NOMO-1 (cell line): ENCODE measurements around the gene NXNL1.

Experiments used
- DNase-seq, 2 experiments: peaks; one replicate each; lab custom pipeline; 2025; ENCODE audit not compliant: unreplicated experiment in 2 of 2; lab: John Stamatoyannopoulos, UW

The NXNL1 gene

GRCh38 chr19:17458970-17459369 is 1.8 kb downstream of the NXNL1 start:
- DNase-seq = no peak

GRCh38 chr19:17457616-17458015 is 3.1 kb downstream of the NXNL1 start:
- no peak for DNase-seq

DNA sequence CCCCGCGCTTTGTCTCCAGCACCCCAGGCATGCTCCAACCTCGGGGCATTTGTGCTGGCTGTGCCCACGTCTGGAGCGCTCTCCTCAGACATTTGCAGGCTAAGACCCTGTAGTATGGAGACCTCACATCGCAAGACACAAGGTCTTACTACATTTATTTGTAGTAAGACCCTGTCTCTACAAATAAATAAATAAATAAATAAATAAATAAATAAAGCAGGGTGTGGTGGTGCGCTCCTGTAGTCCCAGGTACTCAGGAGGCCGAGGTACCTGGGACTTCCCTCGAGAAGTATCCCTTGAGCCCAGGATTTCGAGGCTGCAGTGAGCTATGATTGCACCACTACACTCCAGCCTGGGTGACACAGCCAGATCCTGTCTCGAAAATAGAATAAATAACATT is 4.6 kb downstream of the NXNL1 start:
- DNase-seq = no peak

DNA sequence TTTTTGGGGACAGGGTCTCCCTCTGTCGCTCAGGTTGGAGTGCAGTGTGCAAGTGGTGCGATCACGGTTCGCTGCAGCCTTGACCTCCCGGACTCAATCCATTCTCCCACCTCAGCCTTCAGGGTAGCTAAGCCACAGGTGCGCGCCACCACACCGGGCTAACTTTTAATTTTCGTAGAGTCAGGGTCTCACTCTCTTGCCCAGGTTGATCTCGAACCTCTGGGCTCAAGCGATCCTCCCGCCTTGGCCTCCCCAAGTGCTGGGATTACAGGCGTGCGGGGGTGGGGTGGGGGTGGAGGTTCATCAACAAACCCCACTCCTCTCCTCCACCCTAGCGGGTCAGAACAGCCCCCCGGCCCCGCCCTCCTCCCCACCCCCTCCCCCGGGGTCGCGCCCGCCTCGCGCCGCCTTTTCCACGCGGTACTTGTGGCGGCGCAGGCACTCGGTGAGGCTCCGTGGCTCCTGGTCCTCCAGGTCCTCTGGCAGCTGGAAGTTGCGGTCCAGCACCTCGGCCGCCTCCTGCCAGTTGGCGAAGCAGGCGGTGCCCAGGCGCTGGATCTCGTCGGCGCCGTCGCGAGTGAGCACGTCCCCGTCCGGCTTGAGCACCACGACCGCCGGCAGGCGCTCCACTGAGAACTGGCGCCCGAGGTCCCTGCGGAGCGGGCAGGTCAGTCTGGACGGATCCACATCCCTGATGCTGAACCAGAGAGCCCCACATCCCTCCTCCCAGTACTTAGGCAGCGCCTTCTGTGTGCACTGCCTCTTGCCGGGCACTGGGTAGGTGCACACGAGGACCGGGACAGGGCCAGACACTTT is 5.2 kb downstream of the NXNL1 start:
- no peak for DNase-seq

GRCh38 chr19:17454576-17455071 is 6.1 kb downstream of the NXNL1 start:
- no peak for DNase-seq

DNA sequence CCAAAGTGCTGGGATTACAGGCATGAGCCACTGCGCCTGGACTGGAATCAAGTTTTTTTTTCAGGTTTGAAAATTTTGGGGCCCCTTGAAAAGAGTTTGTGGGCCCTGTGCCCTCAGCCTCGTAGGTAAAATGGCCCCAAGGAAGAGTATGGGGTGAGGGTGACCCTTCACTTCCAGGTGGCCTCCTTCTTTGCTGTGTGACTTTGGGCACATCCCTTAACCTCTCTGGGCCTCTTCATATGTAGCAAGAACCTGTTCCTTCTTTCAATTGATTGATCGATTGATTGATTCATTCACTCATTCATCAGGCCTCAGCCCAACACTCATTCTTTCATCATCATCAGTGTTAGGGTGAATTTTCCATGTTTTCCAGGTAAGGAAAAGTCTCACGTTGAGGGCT is 8.9 kb downstream of the NXNL1 start:
- no peak for DNase-seq

DNA sequence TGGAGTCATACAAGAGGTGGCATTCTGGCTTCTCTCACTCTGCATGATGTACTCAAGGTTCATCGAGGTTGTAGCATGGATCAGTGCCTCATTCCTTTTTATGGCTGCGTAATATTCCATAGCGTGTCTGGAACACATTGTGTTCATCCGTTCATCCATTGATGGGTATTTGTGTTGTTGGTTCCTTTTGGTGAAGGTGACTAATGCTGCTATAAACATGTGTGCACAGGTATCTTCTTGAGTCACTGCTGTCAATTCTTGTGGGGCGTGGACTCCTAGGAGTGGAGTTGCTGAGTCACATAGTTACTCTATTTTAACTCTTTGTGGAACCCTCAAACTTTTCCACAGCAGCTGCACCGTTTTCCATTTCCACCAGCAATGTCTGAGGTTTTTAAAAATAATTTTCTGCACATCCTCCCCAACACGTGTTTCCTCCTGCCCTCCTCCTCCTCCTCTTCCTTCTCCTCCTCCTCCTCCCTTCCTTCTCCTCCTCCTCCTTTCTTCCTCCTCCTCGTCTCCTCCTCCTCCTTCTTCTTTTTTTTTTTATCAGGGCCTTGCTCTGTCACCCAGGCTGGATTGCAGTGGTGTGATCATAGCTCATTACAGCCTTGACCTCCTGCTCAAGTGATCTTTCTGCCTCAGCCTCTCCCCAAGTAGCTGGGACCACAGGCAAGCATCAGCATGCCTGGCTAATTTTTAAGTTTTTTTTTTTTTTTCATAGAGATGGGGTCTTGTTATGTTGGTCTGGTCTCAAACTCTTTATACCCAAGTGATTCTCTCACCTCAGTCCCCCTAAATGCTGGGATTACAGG is 10.3 kb downstream of the NXNL1 start:
- DNase-seq = peak in 1 of 2 experiments; percentile 44

DNA sequence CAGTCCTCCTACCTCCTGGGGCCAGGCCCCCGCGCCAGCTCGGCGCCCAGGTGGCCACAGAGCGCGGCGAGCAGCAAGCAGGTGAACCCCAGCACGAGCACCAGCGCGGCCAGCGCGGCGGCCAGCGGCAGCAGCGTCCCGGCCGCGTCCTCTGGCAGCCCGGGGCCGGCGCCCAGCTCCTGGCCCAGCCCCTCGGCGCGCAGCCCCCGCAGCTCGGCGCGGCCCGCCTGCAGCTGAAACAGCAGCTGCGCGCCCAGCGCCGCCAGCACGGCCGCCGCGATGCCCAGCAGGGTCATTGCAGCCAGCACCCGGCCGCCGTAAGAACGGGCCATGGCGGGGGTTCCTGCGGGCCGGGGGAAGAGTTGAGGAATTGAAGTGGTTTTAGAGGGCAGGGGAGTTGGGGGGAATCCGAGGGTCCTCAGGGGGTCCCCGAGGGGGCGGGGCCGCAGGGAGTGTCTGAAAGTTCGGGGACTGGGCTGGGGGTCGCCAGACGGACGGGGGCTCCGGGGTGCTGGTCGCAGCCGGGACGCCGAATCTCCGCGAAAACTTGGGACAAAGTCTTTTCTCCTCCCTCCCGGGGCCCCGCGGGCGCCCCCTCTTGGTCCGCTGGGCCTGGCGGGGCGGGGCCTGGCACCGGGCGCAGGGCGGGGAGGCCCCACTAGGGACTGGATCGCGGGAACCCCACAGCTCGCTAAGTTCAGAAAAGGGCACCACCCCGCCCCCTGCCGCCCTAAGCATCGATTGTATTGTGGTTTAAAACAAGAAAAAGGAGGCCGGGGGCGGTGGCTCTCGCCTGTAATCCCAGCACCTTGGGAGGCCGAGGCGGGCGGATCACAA is 12.4 kb downstream of the NXNL1 start, which contains the start of gene TMEM221:
TSS of gene TMEM221 (minus strand) at position 538 of the 837 bp plus-strand sequence. CDS start at position 332, 206 bp downstream.
- peak; percentile 45 to 49 for DNase-seq

DNA sequence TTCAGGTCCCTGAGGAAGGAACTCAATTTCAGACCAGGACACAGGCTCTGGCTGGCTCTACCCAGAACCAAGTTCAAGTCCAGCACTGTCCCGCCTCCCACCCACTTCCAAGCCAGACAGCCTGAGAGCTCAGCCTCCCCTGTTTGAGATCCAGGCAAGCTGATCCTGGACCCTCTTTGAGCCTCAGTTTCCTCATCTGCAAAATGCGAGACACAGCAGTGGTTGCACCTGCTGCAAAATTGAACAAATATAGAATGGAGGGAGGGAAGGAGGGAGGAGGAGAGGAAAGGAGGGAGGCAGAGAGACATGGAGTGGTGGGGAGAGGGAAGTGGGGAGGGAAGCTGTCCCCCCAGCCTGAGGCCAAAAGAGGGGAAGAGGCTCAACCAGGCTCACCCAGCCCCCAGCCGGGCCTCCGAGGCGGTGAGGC is 13.0 kb downstream of the NXNL1 start:
- no peak for DNase-seq

DNA sequence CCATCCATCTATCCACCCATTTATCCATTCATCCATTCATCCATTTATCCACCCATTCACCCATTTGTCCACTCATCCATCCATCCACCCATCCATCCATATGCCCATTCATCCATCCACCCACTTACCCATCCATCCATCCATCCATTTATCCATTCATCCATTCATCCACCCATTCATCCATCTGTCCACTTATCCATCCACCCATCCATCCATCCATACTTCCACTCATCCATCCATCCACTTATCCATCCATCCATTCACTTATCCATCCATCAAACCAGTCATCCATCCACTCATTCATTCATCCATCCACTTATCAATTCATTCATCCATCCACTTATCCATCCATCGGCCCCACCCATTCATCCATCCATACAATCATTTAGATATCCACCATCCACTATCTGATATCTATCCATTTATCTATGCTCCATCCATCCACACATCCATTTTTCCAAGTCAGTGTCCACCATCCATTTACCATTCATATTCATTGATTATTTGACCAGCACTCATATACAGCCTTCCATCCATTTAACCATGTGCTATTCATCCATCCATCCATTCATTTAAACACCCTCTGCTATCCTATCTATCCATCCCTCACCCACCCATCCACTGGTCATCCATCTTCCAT is 15.1 kb downstream of the NXNL1 start:
- DNase-seq = no peak

DNA sequence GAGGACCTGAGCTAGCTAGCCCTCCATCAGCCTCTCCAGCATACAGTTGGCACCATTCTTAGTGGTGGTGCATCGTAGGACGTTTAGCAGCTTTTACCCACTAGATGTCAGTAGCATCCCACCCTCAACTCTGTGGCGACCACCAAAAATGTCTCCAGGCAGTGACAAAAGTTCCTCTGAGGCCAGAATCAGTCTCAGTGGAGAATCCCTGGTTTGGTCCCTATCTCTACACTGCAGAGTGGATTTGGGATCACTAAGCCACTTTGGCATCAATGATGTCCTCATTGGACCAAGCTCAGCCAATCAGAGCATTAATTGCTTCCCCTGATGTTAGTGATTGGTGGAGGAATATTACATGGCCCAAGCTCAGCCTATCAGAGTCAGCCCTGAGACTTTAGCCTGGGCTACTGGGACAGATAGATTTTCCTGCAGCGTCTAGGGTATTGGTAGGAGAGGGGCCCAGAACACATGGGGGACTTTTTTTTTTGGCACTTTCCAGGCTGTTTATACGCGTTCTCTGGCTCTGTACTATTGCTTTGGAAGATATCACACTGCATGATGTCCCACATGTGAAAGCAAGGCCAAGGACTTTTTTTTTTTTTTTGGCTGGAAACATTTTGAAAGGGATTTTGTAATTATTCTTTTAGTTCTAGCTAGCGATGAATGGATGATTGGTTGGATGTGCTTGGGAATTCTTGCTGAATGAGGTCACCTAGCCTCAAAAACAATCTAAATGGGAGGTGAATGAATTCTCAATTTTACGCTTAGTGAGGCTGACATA is 19.3 kb downstream of the NXNL1 start:
- DNase-seq = peak; percentile 19 to 26

- no peak for DNase-seq
These were observed 23.9 kb downstream of the NXNL1 start for GRCh38 chr19:17436874-17437267.

GRCh38 chr19:17436094-17436873 is 24.4 kb downstream of the NXNL1 start:
- no peak for DNase-seq

DNA sequence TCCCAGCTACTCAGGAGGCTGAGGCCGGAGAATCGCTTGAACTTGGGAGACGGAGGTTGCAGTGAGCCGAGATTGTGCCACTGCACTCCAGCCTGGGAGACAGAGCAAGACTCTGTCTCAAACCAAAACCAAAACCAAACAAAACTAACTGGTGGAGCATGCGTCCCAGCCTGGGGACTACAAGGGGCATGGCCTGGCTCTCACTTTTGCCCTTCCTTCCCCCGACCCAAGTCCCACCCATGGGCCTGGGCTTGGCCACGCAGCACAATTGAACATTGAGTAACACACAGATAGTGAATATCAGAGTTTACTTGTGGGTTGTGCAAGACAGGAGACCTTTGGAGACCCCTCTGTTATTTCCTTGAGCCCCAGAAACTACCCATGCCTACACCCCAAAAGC is 25.5 kb downstream of the NXNL1 start:
- DNase-seq = no peak

- no peak for DNase-seq
These were observed 29.3 kb downstream of the NXNL1 start for GRCh38 chr19:17431417-17431816.

DNA sequence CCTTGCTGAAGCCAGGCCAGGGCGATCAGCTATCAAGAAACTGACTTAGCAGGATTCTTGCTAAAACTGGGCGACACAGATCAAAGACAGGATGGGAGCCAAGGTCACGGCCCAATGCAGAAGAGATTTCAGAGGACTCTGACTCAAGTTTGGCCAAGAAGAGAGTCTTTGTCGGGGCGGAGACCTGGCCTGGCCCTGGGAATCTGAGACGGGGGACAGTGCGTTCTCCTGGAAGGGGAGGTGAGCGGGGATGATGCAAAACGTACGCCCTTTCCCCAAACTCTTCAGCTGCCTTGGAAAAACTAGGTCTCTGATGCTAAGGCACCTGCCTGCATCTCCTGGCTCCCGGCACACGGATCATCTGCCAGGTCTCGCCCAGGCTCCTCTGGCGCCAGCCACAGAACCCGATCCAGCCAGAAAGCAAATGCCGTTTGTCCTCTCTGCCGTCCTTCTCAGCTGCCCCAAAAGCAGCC is 31.0 kb downstream of the NXNL1 start:
- DNase-seq = no peak

DNA sequence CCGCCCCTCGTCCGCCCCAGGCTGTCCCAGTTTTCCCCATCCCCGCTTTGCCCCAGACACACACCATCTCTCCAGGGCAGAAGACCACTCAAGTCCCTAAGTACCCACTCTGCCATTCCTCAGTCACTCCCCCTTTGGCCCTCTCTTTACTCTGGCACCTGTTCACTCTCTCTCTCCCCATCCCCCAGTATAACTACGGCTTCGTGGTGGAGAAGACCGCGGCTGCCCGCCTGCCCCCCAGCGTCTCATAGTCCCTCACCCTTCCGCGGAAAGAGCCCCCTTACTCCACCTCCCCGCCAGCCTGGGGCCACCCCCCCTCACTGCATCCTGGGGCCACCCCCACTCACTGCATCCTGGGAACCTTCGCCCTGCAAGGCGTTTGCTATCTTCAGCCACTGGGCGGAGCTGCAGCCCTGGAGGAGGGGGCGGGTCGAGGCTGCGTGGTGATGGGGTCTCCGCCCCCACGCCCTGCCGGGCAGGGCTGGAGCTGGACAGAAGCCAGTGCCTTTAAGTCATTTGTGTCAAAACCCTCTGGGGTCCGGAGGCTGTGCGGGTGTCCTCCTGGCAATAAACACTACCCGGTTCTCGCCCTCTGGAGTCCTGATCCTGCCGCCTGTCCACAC is 35.9 kb downstream of the NXNL1 start:
- DNase-seq = no peak
